Omental fat pad (tissue), 4 donors: ENCODE data around the gene TBC1D22A. TPM values are rescaled to one million over a fixed set of nuclear protein-coding genes. Genes with fewer than 3 reads are reported as not detected.

ENCODE experiments used
- ATAC-seq: fragments of 150-250 bp; one replicate; pipeline ENCODE4 v1.9.1; 2016; ENCODE audit warnings: mild to moderate bottlenecking, moderate library complexity; ENCODE audit not compliant: low FRiP score
- DNase-seq: peaks from one replicate; pipeline ENCODE4 v3.0.0-alpha.2; 2019; ENCODE audit warnings: low spot score
- total RNA-seq, 4 donors: library from RNA; depleted of rRNA; stranded (reverse); fragments of >200 nt; gene quantifications; one replicate each; pipeline ENCODE4 v1.1.0, GENCODE V29; 2016
- TF ChIP-seq, protein P1 (sequence below), 3 donors: fragments of 450-650 bp; IDR thresholded peaks; one replicate each; pipeline ENCODE4 v1.5.1; 2016 to 2017; ENCODE audit warnings: antibody characterized with exemption in 3 of 3, mild to moderate bottlenecking in 3 of 3, moderate library complexity in 2 of 3

TBC1D22A gene
- total RNA-seq, 4 donors from 2014 or later: 21.3 to 31.2 (median 24.5) TPM

DNA sequence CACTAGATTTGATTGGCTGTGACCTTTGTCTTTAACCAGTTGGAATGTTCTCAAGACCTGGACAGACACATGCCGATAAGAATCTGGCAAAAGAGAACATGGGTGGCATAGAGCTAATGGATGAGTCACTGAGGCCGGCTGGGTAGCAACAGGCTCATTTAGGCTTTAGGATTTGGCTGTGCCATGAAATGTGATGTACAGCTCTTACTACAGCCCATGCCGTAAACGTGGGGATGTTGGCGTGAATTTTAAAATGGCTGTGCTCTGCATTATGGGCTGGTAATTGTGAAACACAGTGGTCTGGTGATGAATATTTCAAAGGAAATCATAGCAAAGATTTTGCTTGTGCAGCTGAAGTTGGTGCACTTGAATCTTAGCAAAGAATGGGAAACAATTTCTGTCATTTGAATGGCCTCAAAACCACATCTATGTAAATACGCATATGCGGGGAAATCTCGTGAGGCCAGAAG is 332.4 kb downstream of the TBC1D22A start:
- ATAC-seq (no peak), DNase-seq (no peak)
- TF ChIP-seq, protein P1, sequence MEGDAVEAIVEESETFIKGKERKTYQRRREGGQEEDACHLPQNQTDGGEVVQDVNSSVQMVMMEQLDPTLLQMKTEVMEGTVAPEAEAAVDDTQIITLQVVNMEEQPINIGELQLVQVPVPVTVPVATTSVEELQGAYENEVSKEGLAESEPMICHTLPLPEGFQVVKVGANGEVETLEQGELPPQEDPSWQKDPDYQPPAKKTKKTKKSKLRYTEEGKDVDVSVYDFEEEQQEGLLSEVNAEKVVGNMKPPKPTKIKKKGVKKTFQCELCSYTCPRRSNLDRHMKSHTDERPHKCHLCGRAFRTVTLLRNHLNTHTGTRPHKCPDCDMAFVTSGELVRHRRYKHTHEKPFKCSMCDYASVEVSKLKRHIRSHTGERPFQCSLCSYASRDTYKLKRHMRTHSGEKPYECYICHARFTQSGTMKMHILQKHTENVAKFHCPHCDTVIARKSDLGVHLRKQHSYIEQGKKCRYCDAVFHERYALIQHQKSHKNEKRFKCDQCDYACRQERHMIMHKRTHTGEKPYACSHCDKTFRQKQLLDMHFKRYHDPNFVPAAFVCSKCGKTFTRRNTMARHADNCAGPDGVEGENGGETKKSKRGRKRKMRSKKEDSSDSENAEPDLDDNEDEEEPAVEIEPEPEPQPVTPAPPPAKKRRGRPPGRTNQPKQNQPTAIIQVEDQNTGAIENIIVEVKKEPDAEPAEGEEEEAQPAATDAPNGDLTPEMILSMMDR (IDR thresholded peaks at IDR 0.05): no peak

DNA sequence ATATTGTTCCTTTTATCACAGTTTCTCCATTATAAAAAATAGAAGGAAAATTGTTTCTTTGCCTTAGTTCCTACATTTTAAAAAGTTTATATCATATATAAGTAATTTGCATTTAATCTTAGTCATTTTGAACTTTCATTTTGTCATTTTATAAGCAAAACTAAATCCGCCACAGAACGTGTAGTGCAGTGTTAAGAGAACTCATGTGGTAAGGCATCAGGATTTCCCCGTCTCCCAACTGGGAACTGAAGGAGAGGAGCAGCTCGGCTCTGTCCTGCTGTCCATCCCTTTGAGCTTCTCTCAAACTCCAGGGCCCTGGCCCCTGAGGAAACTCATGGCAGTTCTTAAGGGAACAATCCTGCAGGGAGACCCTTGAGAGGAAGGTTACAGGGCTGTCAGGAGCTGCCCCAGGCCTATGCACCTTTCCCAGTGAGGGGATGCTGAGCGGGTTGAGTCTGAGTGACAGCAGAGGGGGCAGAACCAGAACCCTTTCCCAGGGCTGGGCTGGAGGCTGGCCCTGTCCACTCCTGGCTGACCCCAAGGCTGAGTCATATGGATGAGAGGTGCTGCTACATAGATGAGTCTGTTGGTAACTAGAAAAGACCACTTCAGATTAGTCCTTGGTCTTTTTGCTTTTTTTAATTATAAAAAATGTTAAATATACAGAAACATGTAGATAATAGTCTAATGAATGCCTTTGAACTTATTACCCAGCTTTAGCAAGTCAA is 333.1 kb downstream of the TBC1D22A start:
- TF ChIP-seq, protein P1 (IDR thresholded peaks at IDR 0.05): no peak

DNA sequence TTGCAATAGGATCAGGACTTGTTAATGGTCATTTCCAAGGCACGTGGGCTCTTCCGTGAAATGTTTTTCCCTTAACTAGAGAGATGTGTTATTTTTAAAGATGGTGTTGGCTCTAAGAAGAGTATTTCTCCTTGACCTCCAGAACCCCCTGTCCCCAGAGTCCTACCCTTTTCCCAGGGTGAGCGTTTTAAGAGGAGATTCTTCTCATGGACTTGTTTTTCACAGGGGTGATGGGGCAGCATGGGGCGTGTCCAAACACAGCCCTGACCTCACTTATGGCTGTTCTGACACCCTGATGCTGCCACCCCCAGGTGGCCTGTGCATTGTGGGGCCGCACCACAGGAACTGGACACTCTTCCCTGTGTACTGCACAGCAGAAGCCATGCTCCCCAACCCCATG is 335.7 kb downstream of the TBC1D22A start:
- no peak for ATAC-seq
- TF ChIP-seq, protein P1 (IDR thresholded peaks at IDR 0.05): no peak
- no peak for DNase-seq

More for the DNA sequence above, 333.1 kb downstream of the TBC1D22A start:
- no peak for DNase-seq
- no peak for ATAC-seq

DNA sequence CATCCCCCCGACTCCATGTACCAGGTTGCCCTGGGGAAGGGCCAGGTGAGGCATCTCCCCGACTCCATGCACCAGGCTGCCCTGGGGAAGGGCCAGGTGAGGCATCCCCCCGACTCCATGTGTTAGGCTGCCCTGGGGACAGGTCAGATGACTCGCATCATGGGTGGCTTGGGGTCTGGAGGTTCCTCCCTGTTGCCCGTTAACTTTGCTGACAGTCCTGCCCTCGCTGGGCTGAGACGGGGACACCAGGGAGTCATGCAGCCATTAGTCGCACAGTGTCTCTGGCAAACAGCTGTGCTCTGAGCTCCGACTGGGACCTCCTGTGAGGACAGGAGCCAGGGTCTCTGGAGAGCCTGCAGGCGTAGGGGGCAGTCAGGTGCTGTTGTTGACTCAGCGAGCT is 336.1 kb downstream of the TBC1D22A start:
- ATAC-seq: no peak
- TF ChIP-seq, protein P1 (IDR thresholded peaks at IDR 0.05): no peak

DNA sequence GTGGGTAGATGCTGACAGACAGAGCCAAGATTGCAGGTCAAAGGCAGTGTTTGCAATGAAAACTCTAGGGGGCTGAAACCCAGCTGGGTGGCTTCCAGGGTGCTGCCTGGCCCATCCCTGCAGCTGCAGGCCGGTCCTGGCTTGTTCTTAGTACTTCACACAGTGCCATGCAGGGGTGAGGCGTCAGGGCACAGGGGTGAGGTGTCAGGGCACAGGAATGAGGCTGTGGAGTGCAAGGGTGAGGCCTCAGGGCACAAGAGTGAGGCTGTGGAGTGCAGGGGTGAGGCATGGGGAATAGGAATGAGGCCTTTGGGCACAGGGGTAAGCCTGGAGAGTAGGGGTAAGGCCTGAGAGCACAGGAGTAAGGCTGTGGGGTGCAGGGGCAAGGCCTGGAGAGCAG is 337.6 kb downstream of the TBC1D22A start:
- no peak for ATAC-seq
- DNase-seq: no peak
- TF ChIP-seq, protein P1 (IDR thresholded peaks at IDR 0.05): no peak

More for the DNA sequence above, 336.1 kb downstream of the TBC1D22A start:
- no peak for DNase-seq

DNA sequence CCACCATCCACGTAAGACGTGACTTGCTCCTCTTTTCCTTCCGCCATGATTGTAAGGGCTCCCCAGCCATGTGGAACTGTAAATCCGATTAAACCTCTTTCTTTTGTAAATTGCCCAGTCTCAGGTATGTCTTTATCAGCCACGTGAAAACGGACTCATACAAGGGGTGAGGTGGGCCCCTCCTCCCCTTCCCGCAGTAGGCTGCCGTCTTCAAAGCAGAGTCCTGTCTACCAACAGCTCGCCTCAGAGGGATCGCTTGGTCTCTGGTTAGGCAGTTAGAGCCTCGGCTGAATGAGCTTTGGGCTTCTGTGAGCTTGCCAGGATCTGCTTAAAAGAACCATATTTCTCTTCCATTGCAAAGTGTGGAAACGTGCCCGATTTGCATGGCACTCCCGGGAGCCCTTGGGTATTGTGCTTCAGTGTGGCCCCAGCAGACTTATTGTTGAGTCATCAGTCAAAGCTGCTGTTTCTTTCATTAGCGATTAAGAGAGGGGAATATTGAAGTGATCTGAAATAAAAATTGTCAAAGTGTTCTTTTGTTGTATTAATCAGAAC is 338.3 kb downstream of the TBC1D22A start:
- ATAC-seq (no peak), DNase-seq (no peak)

More for the DNA sequence above, 338.3 kb downstream of the TBC1D22A start:
- TF ChIP-seq, protein P1 (IDR thresholded peaks at IDR 0.05): no peak
